GM12891 (cell line): Measurements from ENCODE around the gene MORC4.

Experiments
- POLR2A ChIP-seq: IDR thresholded peaks from 2 replicates; pipeline ENCODE4 v1.6.1; 2011; ENCODE audit warnings: low read depth, low read length, control low read depth
- POLR2AphosphoS5 ChIP-seq: IDR thresholded peaks from 2 replicates; pipeline ENCODE4 v1.6.1; 2011; ENCODE audit warnings: low read depth, low read length, control low read depth
- POU2F2 ChIP-seq: IDR thresholded peaks from 2 replicates; pipeline ENCODE4 v1.6.1; 2011; ENCODE audit warnings: low read depth, mild to moderate bottlenecking, control low read depth, low read length, moderate library complexity
- SPI1 ChIP-seq: IDR thresholded peaks from 2 replicates; pipeline ENCODE4 v1.6.1; 2011; ENCODE audit warnings: low read depth, low read length, control low read depth
- TAF1 ChIP-seq: IDR thresholded peaks from 2 replicates; pipeline ENCODE4 v1.6.1; 2011; ENCODE audit warnings: low read depth, low read length, control low read depth

GRCh38 chrX:106901781-106902219 is 98.2 kb downstream of the MORC4 start:
- TF ChIP-seq POLR2A (no peak), POLR2AphosphoS5 (no peak), TAF1 (no peak), POU2F2 (no peak), SPI1 (no peak)
